HCT116 (cell line): Measurements from ENCODE around the gene MARCHF3. TPM values are rescaled to one million over a fixed set of nuclear protein-coding genes. Genes with fewer than 3 reads are reported as not detected.

ENCODE experiments used
- ATAC-seq: fragments of 200-7000 bp; cut with Tn5 transposase; 2 replicates; pipeline ENCODE4 v1.9.1; 2020; ENCODE audit warnings: mild to moderate bottlenecking, moderate library complexity
- BruUV-seq: library from RNA; stranded (reverse); fragments of 400-500 nt; replicated peaks from 2 replicates; lab custom pipeline; 2021; lab: Mats Ljungman, UMichigan
- CTCF ChIA-PET: fragments of 300-600 bp; sonication (Branson Sonifier 250); formaldehyde crosslinking; loops from one replicate; lab custom pipeline; 2021; ENCODE audit warnings: antibody characterized with exemption; lab: Charles Lee
- POLR2A ChIA-PET: fragments of 300-600, 350-600 bp; sonication (Branson Sonifier 250); formaldehyde crosslinking; loops from one replicate; lab custom pipeline; 2021; ENCODE audit warnings: antibody characterized with exemption; lab: Charles Lee
- RAD21 ChIA-PET, 2 experiments: fragments of 300-600 bp; sonication (Branson Sonifier 250); formaldehyde crosslinking; loops; one replicate each; lab custom pipeline; 2023; ENCODE audit warnings: low total read pairs in 2 of 2; ENCODE audit not compliant: uncharacterized antibody in 2 of 2, unreplicated experiment in 2 of 2, low non-redundant PET in 1 of 2; lab: Charles Lee
- DNase-seq: peaks from one replicate; pipeline ENCODE4 v3.0.0-alpha.2; 2010; ENCODE audit warnings: low read depth, low spot score
- H2AFZ ChIP-seq: fragments of 200-600 bp; shearing (Covaris generic), sonication (generic); 2 replicates; pipeline ENCODE4 v1.6.1; 2017; ENCODE audit warnings: low read depth, mixed run types, mixed read lengths, antibody characterized with exemption, low read length; ENCODE audit not compliant: poor library complexity, severe bottlenecking
- H3K27ac ChIP-seq: 2 replicates; pipeline ENCODE4 v1.5.1; 2012; ENCODE audit warnings: low read depth, low read length
- H3K27me3 ChIP-seq: fragments of 200-600 bp; sonication (generic); 2 replicates; pipeline ENCODE4 v1.6.1; 2016; ENCODE audit warnings: mixed run types, low read length, mixed read lengths; ENCODE audit not compliant: insufficient read depth
- H3K36me3 ChIP-seq, 2 experiments: fragments of 200-500 bp in 1 of 2; fragments of 200-600 bp in 1 of 2; sonication (Bioruptor generic) in 1 of 2; sonication (generic) in 1 of 2; 2 replicates each; pipeline versions ENCODE4 v1.5.1 to v1.6.1; 2014 to 2016; ENCODE audit warnings: low read length in 2 of 2, inconsistent platforms in 1 of 2, mixed read lengths in 1 of 2, mixed run types in 1 of 2; ENCODE audit not compliant: insufficient read depth in 2 of 2, control insufficient read depth in 1 of 2
- H3K4me1 ChIP-seq, 2 experiments: fragments of 200-600 bp in 1 of 2; sonication (generic) in 1 of 2; 2 replicates each; pipeline versions ENCODE4 v1.5.1 to v1.6.1; 2012 to 2017; ENCODE audit warnings: low read length in 2 of 2, inconsistent platforms in 1 of 2, mild to moderate bottlenecking in 1 of 2, mixed read lengths in 1 of 2, mixed run types in 1 of 2, moderate library complexity in 1 of 2; ENCODE audit not compliant: insufficient read depth in 2 of 2, control insufficient read depth in 1 of 2
- H3K4me2 ChIP-seq: fragments of 200-600 bp; sonication (generic); 2 replicates; pipeline ENCODE4 v1.6.1; 2017; ENCODE audit warnings: mixed run types, low read length, mixed read lengths
- H3K4me3 ChIP-seq, 2 experiments: fragments of 200-600 bp in 1 of 2; sonication (generic) in 1 of 2; replicated peaks in 1 of 2; 2 replicates each; pipeline ENCODE4 v1.5.1; 2011 to 2016; ENCODE audit warnings: low read length in 2 of 2, control low read depth in 1 of 2, low read depth in 1 of 2, mild to moderate bottlenecking in 1 of 2, mixed read lengths in 1 of 2, mixed run types in 1 of 2
- H3K79me2 ChIP-seq: fragments of 200-600 bp; sonication (generic); 2 replicates; pipeline ENCODE4 v1.6.1; 2017; ENCODE audit warnings: mild to moderate bottlenecking, mixed run types, low read length, moderate library complexity, mixed read lengths; ENCODE audit not compliant: insufficient read depth
- H3K9ac ChIP-seq: fragments of 200-600 bp; sonication (generic); 2 replicates; pipeline ENCODE4 v1.6.1; 2016; ENCODE audit warnings: low read length, mixed read lengths
- H3K9me2 ChIP-seq: fragments of 200-600 bp; sonication (generic), shearing (Covaris generic); 2 replicates; pipeline ENCODE4 v1.6.1; 2017; ENCODE audit warnings: mixed run types, mild to moderate bottlenecking, moderate library complexity; ENCODE audit not compliant: insufficient read depth
- H3K9me3 ChIP-seq, 2 experiments: fragments of 200-500 bp in 1 of 2; fragments of 200-600 bp in 1 of 2; sonication (Bioruptor generic) in 1 of 2; sonication (generic) in 1 of 2; 2 replicates each; pipeline ENCODE4 v1.6.1; 2014 to 2017; ENCODE audit warnings: low read length in 2 of 2, mixed read lengths in 2 of 2, inconsistent platforms in 1 of 2, low read depth in 1 of 2, mild to moderate bottlenecking in 1 of 2, mixed run types in 1 of 2, moderate library complexity in 1 of 2; ENCODE audit not compliant: control insufficient read depth in 1 of 2, insufficient read depth in 1 of 2
- H4K20me1 ChIP-seq: fragments of 200-600 bp; sonication (generic), shearing (Covaris generic); 2 replicates; pipeline ENCODE4 v1.6.1; 2017; ENCODE audit warnings: mixed run types, mild to moderate bottlenecking, moderate library complexity; ENCODE audit not compliant: insufficient read depth
- ATF3 ChIP-seq: IDR thresholded peaks from 2 replicates; pipeline ENCODE4 v1.6.1; 2012
- CEBPB ChIP-seq: IDR thresholded peaks from 2 replicates; pipeline ENCODE4 v1.6.1; 2012; ENCODE audit warnings: low read depth
- EGR1 ChIP-seq: IDR thresholded peaks from 2 replicates; pipeline ENCODE4 v1.6.1; 2012; ENCODE audit warnings: low read depth
- ELF1 ChIP-seq: IDR thresholded peaks from 2 replicates; pipeline ENCODE4 v1.6.1; 2012; ENCODE audit warnings: low read depth, borderline replicate concordance
- EZH2 ChIP-seq: fragments of 200-600 bp; sonication (generic); IDR thresholded peaks from 2 replicates; pipeline ENCODE4 v1.6.1; 2017; ENCODE audit warnings: antibody characterized with exemption, mixed run types
- EZH2phosphoT487 ChIP-seq: fragments of 200-600 bp; IDR thresholded peaks from 2 replicates; pipeline ENCODE4 v1.6.1; 2018; ENCODE audit warnings: antibody characterized with exemption, borderline replicate concordance
- FOSL1 ChIP-seq: IDR thresholded peaks from 2 replicates; pipeline ENCODE4 v1.6.1; 2012; ENCODE audit warnings: low read depth
- JUND ChIP-seq: IDR thresholded peaks from 2 replicates; pipeline ENCODE4 v1.6.1; 2012
- POLR2A ChIP-seq: IDR thresholded peaks from 2 replicates; pipeline ENCODE4 v1.7.0; 2011; ENCODE audit warnings: borderline replicate concordance; ENCODE audit not compliant: insufficient read depth, insufficient read length; ENCODE audit errors: extremely low read depth
- POLR2AphosphoS5 ChIP-seq: IDR thresholded peaks from 2 replicates; pipeline ENCODE4 v1.6.1; 2011; ENCODE audit warnings: mild to moderate bottlenecking, low read depth, low read length, moderate library complexity
- RAD21 ChIP-seq: IDR thresholded peaks from 2 replicates; pipeline ENCODE4 v1.6.1; 2012; ENCODE audit warnings: low read depth, mild to moderate bottlenecking
- REST ChIP-seq: IDR thresholded peaks from 2 replicates; pipeline ENCODE4 v1.6.1; 2012; ENCODE audit warnings: low read depth
- SIN3A ChIP-seq: IDR thresholded peaks from 2 replicates; pipeline ENCODE4 v1.6.1; 2012; ENCODE audit warnings: low read depth
- SP1 ChIP-seq: IDR thresholded peaks from 2 replicates; pipeline ENCODE4 v1.6.1; 2012; ENCODE audit warnings: low read depth
- TCF7L2 ChIP-seq: IDR thresholded peaks from 2 replicates; pipeline ENCODE4 v1.7.0; 2011; ENCODE audit warnings: borderline replicate concordance, inconsistent platforms; ENCODE audit not compliant: insufficient read depth, insufficient read length; ENCODE audit errors: extremely low read depth
- YY1 ChIP-seq: IDR thresholded peaks from 2 replicates; pipeline ENCODE4 v1.6.1; 2011; ENCODE audit warnings: low read length, low read depth, moderate library complexity, mild to moderate bottlenecking; ENCODE audit not compliant: insufficient replicate concordance; ENCODE audit errors: extremely low read depth
- ZBTB33 ChIP-seq: IDR thresholded peaks from 2 replicates; pipeline ENCODE4 v1.6.1; 2011; ENCODE audit warnings: mild to moderate bottlenecking, low read length, moderate library complexity; ENCODE audit not compliant: insufficient replicate concordance; ENCODE audit errors: extremely low read depth
- ZNF274 ChIP-seq: fragments of 200-500 bp; sonication (Bioruptor generic); IDR thresholded peaks from 2 replicates; pipeline ENCODE4 v1.6.1; 2014; ENCODE audit warnings: mild to moderate bottlenecking, low read depth, low read length, inconsistent platforms
- intact Hi-C: fragments of 100-400 bp; cut with micrococcal nuclease; formaldehyde crosslinking; loops from 2 replicates; pipeline ENCODE4 v1.10.0; 2022
- total RNA-seq: library from RNA; stranded (reverse); gene quantifications from one replicate; pipeline ENCODE4 v1.2.1, GENCODE V29; 2021; ENCODE audit not compliant: unreplicated experiment
- TF ChIP-seq, protein P1 (sequence below), 3 experiments: fragments of 200-600 bp in 1 of 3; sonication (generic) in 1 of 3; IDR thresholded peaks in 2 of 3; conservative IDR thresholded peaks in 1 of 3; 2 replicates each; pipeline ENCODE4 v1.5.1; 2012 to 2017; ENCODE audit warnings: low read depth in 2 of 3, low read length in 2 of 3, antibody characterized with exemption in 1 of 3, borderline replicate concordance in 1 of 3, control low read depth in 1 of 3, mild to moderate bottlenecking in 1 of 3, mixed read lengths in 1 of 3, mixed run types in 1 of 3, moderate library complexity in 1 of 3; ENCODE audit not compliant: insufficient read depth in 1 of 3

MARCHF3 gene
- total RNA-seq, 1 experiment from 2014 or later = 2.3 TPM

DNA sequence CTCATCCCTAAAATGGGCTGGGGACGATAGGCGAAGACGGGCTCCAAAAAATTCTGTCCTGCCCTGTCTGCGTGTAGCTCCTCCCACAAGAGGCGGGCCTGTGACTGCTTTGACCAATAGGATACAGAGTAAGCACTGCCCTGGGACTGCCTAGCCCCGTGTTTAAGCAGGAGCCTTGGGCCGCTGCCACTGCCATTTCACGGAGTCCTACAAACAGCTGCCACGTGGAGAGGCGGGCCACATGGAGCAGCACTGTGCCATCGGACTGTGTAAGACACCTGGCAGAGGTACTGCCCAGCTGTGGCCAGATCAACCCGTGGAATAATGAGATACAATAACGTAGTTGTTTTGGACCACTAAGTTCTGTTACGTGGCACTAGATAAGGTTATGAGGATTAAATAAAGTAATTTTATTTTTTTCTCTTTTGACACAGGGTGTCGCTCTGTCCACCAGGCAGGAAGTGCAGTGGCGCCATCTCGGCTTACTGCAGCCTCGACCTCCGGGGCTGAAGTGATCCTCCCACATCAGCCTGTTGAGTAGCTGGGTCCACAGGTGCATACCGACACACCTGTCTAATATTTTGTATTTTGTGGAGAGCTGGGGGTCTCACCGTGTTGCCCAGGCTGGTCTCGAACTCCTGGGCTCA lies 166.2 kb downstream of the MARCHF3 start:
- POLR2A ChIA-PET = no interaction called here

More for the DNA sequence above, 166.2 kb downstream of the MARCHF3 start:
- Histone ChIP-seq H3K27me3 (no peaks in the 10 kb centered on the region), H4K20me1 (no peaks in the 10 kb centered on the region), H3K79me2 (no peaks in the 10 kb centered on the region), H2AFZ (no peak overlapping the region)
- no peak for DNase-seq
- no peak for TF ChIP-seq POLR2A
- TF ChIP-seq FOSL1 = no peak
- no peak for TF ChIP-seq POLR2AphosphoS5
- TF ChIP-seq CEBPB = no peak
- TF ChIP-seq EZH2 = no peak
- TF ChIP-seq SP1 = no peak
- TF ChIP-seq ZBTB33 = no peak
- TF ChIP-seq YY1 = no peak
- TF ChIP-seq TCF7L2 = no peak
- TF ChIP-seq, protein P1, sequence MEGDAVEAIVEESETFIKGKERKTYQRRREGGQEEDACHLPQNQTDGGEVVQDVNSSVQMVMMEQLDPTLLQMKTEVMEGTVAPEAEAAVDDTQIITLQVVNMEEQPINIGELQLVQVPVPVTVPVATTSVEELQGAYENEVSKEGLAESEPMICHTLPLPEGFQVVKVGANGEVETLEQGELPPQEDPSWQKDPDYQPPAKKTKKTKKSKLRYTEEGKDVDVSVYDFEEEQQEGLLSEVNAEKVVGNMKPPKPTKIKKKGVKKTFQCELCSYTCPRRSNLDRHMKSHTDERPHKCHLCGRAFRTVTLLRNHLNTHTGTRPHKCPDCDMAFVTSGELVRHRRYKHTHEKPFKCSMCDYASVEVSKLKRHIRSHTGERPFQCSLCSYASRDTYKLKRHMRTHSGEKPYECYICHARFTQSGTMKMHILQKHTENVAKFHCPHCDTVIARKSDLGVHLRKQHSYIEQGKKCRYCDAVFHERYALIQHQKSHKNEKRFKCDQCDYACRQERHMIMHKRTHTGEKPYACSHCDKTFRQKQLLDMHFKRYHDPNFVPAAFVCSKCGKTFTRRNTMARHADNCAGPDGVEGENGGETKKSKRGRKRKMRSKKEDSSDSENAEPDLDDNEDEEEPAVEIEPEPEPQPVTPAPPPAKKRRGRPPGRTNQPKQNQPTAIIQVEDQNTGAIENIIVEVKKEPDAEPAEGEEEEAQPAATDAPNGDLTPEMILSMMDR (IDR thresholded peaks at IDR 0.05 in 2 of 3, conservative IDR thresholded peaks at IDR 0.05 in 1 of 3; ENCODE audit: borderline replicate concordance in 1 of 3, insufficient read depth in 1 of 3, low read depth in 2 of 3, low read length in 2 of 3) = no peak
- TF ChIP-seq RAD21 = no peak
- no peak for TF ChIP-seq ELF1
- no peak for TF ChIP-seq SIN3A
- TF ChIP-seq EGR1 = no peak
- no peak for TF ChIP-seq ATF3
- TF ChIP-seq EZH2phosphoT487 = no peak
- TF ChIP-seq REST = no peak
- no peak for TF ChIP-seq JUND
- TF ChIP-seq ZNF274 = no peak
- TF ChIP-seq, all 23 proteins: peak for 0
- H3K9ac ChIP-seq = no peak overlapping the region
- intact Hi-C loops = no loop called here
- no peaks in the 10 kb centered on the region for H3K9me3 ChIP-seq
- H3K36me3 ChIP-seq = no peaks in the 10 kb centered on the region; a peak in 2 of 4 replicates
- no TSS peak for BruUV-seq
- H3K9me2 ChIP-seq = no peaks in the 10 kb centered on the region
- H3K27ac ChIP-seq = no peak overlapping the region
- no peak overlapping the region for H3K4me3 ChIP-seq
- H3K4me2 ChIP-seq = no peak overlapping the region
- RAD21 ChIA-PET = no interaction called here
- peak; percentile 87 for ATAC-seq
- CTCF ChIA-PET = no interaction called here
- no peaks in the 10 kb centered on the region for H3K4me1 ChIP-seq
